ENCODE results near the gene NME5. TPM values are rescaled to one million over a fixed set of nuclear protein-coding genes. Genes with fewer than 3 reads are reported as not detected.
A peak's percentile ranks its signal among the peaks of the same experiment; 100 is the strongest.

The NME5 gene
- total and polyA plus RNA-seq, 2 of the 13 experiments (the other 11 are each of a cell fraction or from before 2014, with no cell fraction given) = 0.18 TPM; not detected in 1

- peaks cover 18% of the 10 kb centered on the region for H3K4me1 ChIP-seq (ENCODE audit: insufficient read depth, low read length)
- no peaks in the 10 kb centered on the region for H3K9me3 ChIP-seq (ENCODE audit: low read length)
- H3K9ac ChIP-seq (ENCODE audit: insufficient read depth, low read depth, low read length) = no peak overlapping the region
- in situ Hi-C loops (cut with HindIII; ENCODE audit: extremely low pct_ligation_motif_present, low pct_unique_long_range_greater_than_20kb) (loop anchor here (25.0 kb wide), 1 partner anchor 229 kb away; no protein-coding TSS in a partner anchor), intact Hi-C loops (cut with micrococcal nuclease; ENCODE audit: unreplicated experiment) (no loop called here)
- H3K27ac ChIP-seq (ENCODE audit: extremely low read length, insufficient read depth, low read length) = no peak overlapping the region
- ChIA-PET POLR2A (interaction anchor here (1.2 kb wide), 1 partner anchor 31 kb away, joined by 3 read pairs; the partner anchor contains the start of gene CDC23), CTCF (ENCODE audit: low intra/inter-chr PET ratio, low total read pairs) (no interaction called here)
- no peak overlapping the region for H3K4me2 ChIP-seq (ENCODE audit: low read depth, low read length)
- no peak for ATAC-seq
- H4K20me1 ChIP-seq (ENCODE audit: insufficient read depth, low read length) = no peaks in the 10 kb centered on the region
- FAIRE-seq = no peak
- TF ChIP-seq NR3C1 (CRISPR knock-in tag; IDR thresholded peaks at IDR 0.05) (no peak), MYPOP (CRISPR knock-in tag; IDR thresholded peaks at IDR 0.05) (no peak), RXRB (CRISPR knock-in tag; IDR thresholded peaks at IDR 0.05; ENCODE audit: borderline replicate concordance) (no peak), ZNF563 (CRISPR knock-in tag; IDR thresholded peaks at IDR 0.05) (no peak), ZNF30 (CRISPR knock-in tag; IDR thresholded peaks at IDR 0.05) (no peak)
- no peak overlapping the region for H2AFZ ChIP-seq (ENCODE audit: low read length)
- H3K36me3 ChIP-seq (replicated peaks in 1 of 2; ENCODE audit: control insufficient read depth in 1 of 2, insufficient read depth in 2 of 2, low read length in 2 of 2) = peaks cover 21 to 66% of the 10 kb centered on the region in 2 experiments
- 94% methylated on average over 6 of the region's 6 CpGs for WGBS (ENCODE audit: low lambda C conversion rate)
- no peak for DNase-seq (ENCODE audit: low spot score)
- H3K4me3 ChIP-seq (replicated peaks in 1 of 3; ENCODE audit: insufficient read depth in 1 of 3, low read depth in 2 of 3, low read length in 3 of 3) = no peak overlapping the region
- H3K27me3 ChIP-seq (ENCODE audit: control insufficient read depth in 1 of 2, insufficient read depth in 2 of 2, low read length in 2 of 2) = no peaks in the 10 kb centered on the region; a peak in 1 of 5 replicates
- H3K79me2 ChIP-seq (ENCODE audit: insufficient read depth, low read length) = peaks cover 20% of the 10 kb centered on the region
- BruUV-seq (replicated peaks) = no TSS peak
Observed at GRCh38 chr5:138182808-138183207, 43.6 kb upstream of the NME5 start.

- Histone ChIP-seq H3K9ac (ENCODE audit: insufficient read depth, low read depth, low read length) (no peak overlapping the region), H3K4me1 (ENCODE audit: insufficient read depth, low read length) (peaks cover 35% of the 10 kb centered on the region), H2AFZ (ENCODE audit: low read length) (no peak overlapping the region), H3K27me3 (ENCODE audit: control insufficient read depth in 1 of 2, insufficient read depth in 2 of 2, low read length in 2 of 2) (no peaks in the 10 kb centered on the region; a peak in 1 of 5 replicates), H3K79me2 (ENCODE audit: insufficient read depth, low read length) (peaks cover 37% of the 10 kb centered on the region), H3K4me3 (replicated peaks in 1 of 3; ENCODE audit: insufficient read depth in 1 of 3, low read depth in 2 of 3, low read length in 3 of 3) (no peak overlapping the region), H3K4me2 (ENCODE audit: low read depth, low read length) (no peak overlapping the region), H3K27ac (ENCODE audit: extremely low read length, insufficient read depth, low read length) (no peak overlapping the region), H4K20me1 (ENCODE audit: insufficient read depth, low read length) (no peaks in the 10 kb centered on the region), H3K9me3 (ENCODE audit: low read length) (no peaks in the 10 kb centered on the region), H3K36me3 (replicated peaks in 1 of 2; ENCODE audit: control insufficient read depth in 1 of 2, insufficient read depth in 2 of 2, low read length in 2 of 2) (peaks cover 19 to 53% of the 10 kb centered on the region in 2 experiments)
- ATAC-seq = no peak
- in situ Hi-C loops (cut with HindIII; ENCODE audit: extremely low pct_ligation_motif_present, low pct_unique_long_range_greater_than_20kb) = loop anchor here (25.0 kb wide), 1 partner anchor 231 kb away; no protein-coding TSS in a partner anchor
- FAIRE-seq = no peak
- POLR2A ChIA-PET = no interaction called here
- CTCF ChIA-PET (ENCODE audit: low intra/inter-chr PET ratio, low total read pairs) = interaction anchor here (1.0 to 2.1 kb wide), 2 partner anchors 102 to 104 kb away, joined by 3 to 18 read pairs; no protein-coding TSS in a partner anchor
- TF ChIP-seq ZFP36L1 (CRISPR knock-in tag; IDR thresholded peaks at IDR 0.05) = no peak
- TF ChIP-seq ZNF629 (CRISPR knock-in tag; conservative IDR thresholded peaks at IDR 0.05) = peak; percentile 85
- intact Hi-C loops (cut with micrococcal nuclease; ENCODE audit: unreplicated experiment) = no loop called here
- no TSS peak for BruUV-seq (replicated peaks)
- DNase-seq (ENCODE audit: low spot score) = no peak
- 98% methylated on average over 5 of the region's 5 CpGs for WGBS (ENCODE audit: low lambda C conversion rate)
Observed at GRCh38 chr5:138180841-138181240, 41.6 kb upstream of the NME5 start.
